ENCODE results near the gene CELF5. TPM values are rescaled to one million over a fixed set of nuclear protein-coding genes. Genes with fewer than 3 reads are reported as not detected.

Gene CELF5
- total RNA-seq, 2 experiments from 2014 or later: 0.55 to 0.61 TPM

DNA sequence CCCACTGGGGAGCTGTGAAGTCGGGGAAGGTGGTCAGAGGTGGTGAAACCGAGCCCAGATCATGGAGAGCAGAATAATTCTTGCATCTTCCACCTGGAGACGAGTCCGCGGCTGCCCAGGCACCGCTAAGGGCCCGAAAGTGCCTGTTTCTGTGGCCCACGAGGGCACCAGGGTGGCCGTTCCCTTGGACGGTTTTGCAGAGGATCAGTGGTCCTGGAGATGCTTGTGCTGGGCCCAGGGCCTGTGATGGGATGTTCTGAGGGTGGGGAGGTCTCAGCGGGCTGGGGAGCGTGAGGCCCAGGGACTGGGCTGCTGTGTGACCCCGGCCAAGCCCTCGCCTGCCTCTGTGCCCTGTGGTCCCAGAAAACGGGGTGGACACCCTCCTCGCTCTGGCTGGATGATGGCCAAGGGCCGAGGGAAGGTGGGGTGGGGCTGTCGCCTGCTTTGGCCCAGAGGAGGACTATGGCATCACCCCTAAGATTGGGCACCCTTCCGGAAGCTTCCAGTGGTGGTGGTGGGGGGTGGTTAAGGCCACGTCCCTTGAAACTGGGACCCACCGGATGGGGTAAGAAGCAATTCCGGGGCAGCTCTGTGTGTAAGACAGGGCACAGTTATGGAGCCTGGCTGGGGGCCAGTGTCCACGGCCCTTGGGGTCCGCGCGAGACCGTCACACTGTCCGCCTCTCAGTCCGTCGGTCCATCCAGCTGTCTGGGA is 90.7 kb downstream of the CELF5 start:
- Mint-ChIP-seq H3K9me3 (ENCODE audit: insufficient read depth) (no peaks in the 10 kb centered on the region), H3K27me3 (ENCODE audit: low read depth) (peaks cover 8% of the 10 kb centered on the region), H3K4me1 (ENCODE audit: low read depth) (peaks cover 3% of the 10 kb centered on the region), H3K27ac (no peak overlapping the region), H3K4me3 (no peak overlapping the region), H3K36me3 (ENCODE audit: low read depth) (no peaks in the 10 kb centered on the region)
- ChIA-PET CTCF (interaction anchor here (1.3 to 1.7 kb wide), 2 partner anchors 10 to 12 kb away, joined by 3 to 6 read pairs; no protein-coding TSS in a partner anchor), POLR2A (no interaction called here)
- no peak for ATAC-seq
- no peak for DNase-seq

DNA sequence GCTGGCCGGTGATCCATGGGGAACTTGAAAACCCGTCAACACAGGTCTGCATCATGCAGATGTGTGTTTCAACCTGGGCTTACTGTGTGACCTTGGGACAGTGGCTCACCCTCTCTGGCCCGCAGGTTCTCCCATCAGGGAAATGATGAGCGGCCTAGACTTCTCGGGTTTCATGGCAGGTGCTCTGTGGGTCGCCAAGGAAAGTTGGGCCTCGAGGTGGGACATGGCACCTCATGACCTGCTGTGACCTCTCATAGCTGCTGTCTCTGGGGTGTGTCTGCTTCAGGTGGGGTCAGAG is 91.2 kb downstream of the CELF5 start:
- no peaks in the 10 kb centered on the region for H3K36me3 Mint-ChIP-seq (ENCODE audit: low read depth)
- H3K27ac Mint-ChIP-seq: no peak overlapping the region
- no peak for DNase-seq
- no peaks in the 10 kb centered on the region for H3K9me3 Mint-ChIP-seq (ENCODE audit: insufficient read depth)
- ChIA-PET POLR2A (no interaction called here), CTCF (interaction anchor here (1.3 kb wide), 1 partner anchor 13 kb away, joined by 3 read pairs; no protein-coding TSS in a partner anchor)
- H3K4me3 Mint-ChIP-seq: no peak overlapping the region
- H3K4me1 Mint-ChIP-seq (ENCODE audit: low read depth): peaks cover 3% of the 10 kb centered on the region
- peaks cover 4% of the 10 kb centered on the region for H3K27me3 Mint-ChIP-seq (ENCODE audit: low read depth)
- no peak for ATAC-seq

DNA sequence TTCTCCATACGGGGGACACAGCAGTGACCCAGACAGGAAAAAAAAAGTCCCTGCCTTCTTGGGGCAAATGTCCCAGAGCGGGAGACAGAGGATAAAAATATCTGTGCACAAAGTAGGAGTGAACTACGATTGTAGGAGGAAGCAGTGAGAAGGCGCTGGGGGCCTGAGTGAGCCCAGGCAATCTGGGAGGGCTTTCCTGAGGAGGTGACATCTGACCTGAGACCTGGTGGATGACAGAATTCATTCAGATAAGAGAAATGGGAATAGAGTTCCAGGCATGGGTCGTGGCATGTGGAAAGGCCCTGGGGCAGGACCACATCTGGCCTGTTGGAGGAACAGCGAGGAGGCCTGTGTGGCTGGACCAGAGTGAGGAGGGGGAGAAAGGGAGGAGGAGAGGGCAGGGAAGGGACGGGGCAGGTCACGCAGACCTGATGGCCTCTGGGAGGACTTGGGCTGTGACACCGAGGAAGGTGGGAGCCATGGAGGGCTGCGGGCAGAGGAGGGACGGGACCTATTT is 91.7 kb downstream of the CELF5 start:
- ATAC-seq (no peak), DNase-seq (no peak)
- H3K9me3 Mint-ChIP-seq (ENCODE audit: insufficient read depth): no peaks in the 10 kb centered on the region
- no peak overlapping the region for H3K4me3 Mint-ChIP-seq
- ChIA-PET CTCF (interaction anchor here (1.3 kb wide), 1 partner anchor 13 kb away, joined by 3 read pairs; no protein-coding TSS in a partner anchor), POLR2A (no interaction called here)
- peaks cover 2% of the 10 kb centered on the region for H3K27me3 Mint-ChIP-seq (ENCODE audit: low read depth)
- H3K27ac Mint-ChIP-seq: no peak overlapping the region
- H3K36me3 Mint-ChIP-seq (ENCODE audit: low read depth): no peaks in the 10 kb centered on the region
- H3K4me1 Mint-ChIP-seq (ENCODE audit: low read depth): peaks cover 2% of the 10 kb centered on the region

- no peak for DNase-seq
- POLR2A ChIA-PET: interaction anchor here (0.7 kb wide), 1 partner anchor 429 kb away, joined by 3 read pairs; no protein-coding TSS in a partner anchor
- CTCF ChIA-PET: no interaction called here
- Mint-ChIP-seq H3K4me1 (ENCODE audit: low read depth) (no peaks in the 10 kb centered on the region), H3K27ac (no peak overlapping the region), H3K27me3 (ENCODE audit: low read depth) (peaks cover 2% of the 10 kb centered on the region), H3K4me3 (no peak overlapping the region), H3K9me3 (ENCODE audit: insufficient read depth) (no peaks in the 10 kb centered on the region), H3K36me3 (ENCODE audit: low read depth) (no peaks in the 10 kb centered on the region)
- no peak for ATAC-seq
Measured at GRCh38 chr19:3316659-3317207, 92.3 kb downstream of the CELF5 start.

GRCh38 chr19:3319643-3320353 is 95.3 kb downstream of the CELF5 start:
- no peak for DNase-seq
- H3K36me3 Mint-ChIP-seq (ENCODE audit: low read depth): no peaks in the 10 kb centered on the region
- H3K4me1 Mint-ChIP-seq (ENCODE audit: low read depth): no peaks in the 10 kb centered on the region
- no peaks in the 10 kb centered on the region for H3K9me3 Mint-ChIP-seq (ENCODE audit: insufficient read depth)
- H3K27ac Mint-ChIP-seq: no peak overlapping the region
- ChIA-PET POLR2A (no interaction called here), CTCF (no interaction called here)
- H3K27me3 Mint-ChIP-seq (ENCODE audit: low read depth): peaks cover 2% of the 10 kb centered on the region
- no peak for ATAC-seq
- H3K4me3 Mint-ChIP-seq: no peak overlapping the region

GRCh38 chr19:3320354-3320670 is 95.9 kb downstream of the CELF5 start:
- DNase-seq (no peak), ATAC-seq (no peak)
- Mint-ChIP-seq H3K27ac (no peak overlapping the region), H3K4me3 (no peak overlapping the region), H3K36me3 (ENCODE audit: low read depth) (no peaks in the 10 kb centered on the region), H3K4me1 (ENCODE audit: low read depth) (no peaks in the 10 kb centered on the region), H3K9me3 (ENCODE audit: insufficient read depth) (no peaks in the 10 kb centered on the region), H3K27me3 (ENCODE audit: low read depth) (peaks cover 2% of the 10 kb centered on the region)
- CTCF ChIA-PET: no interaction called here
- POLR2A ChIA-PET: no interaction called here

- CTCF ChIA-PET: interaction anchor here (1.6 kb wide), 1 partner anchor 16 kb away, joined by 6 read pairs; no protein-coding TSS in a partner anchor
Measured at GRCh38 chr19:3320853-3321252, 96.4 kb downstream of the CELF5 start.

DNA sequence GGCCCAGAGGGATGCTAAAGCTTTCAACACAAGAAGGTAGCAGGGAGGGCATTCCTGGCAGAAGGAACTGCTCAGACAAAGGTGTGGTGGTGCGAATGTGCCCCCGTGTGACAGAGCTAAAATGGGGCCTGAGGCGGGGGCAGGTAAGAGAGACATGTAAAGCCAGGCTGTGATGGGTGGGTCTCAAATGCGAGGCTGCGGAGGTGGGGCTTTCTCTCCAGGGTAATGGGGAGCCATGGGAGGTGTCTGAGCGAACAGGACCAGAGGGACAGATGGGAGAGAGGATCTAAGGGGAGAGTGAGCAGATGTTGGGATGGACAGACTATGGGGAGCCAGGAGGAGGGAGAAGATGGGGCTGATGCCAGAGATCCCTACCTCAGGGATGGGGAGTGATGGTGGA is 97.2 kb downstream of the CELF5 start:
- no peak for DNase-seq
- H3K27ac Mint-ChIP-seq: peak overlapping the region; percentile 18
- CTCF ChIA-PET: interaction anchor here (1.6 kb wide), 1 partner anchor 17 kb away, joined by 6 read pairs; no protein-coding TSS in a partner anchor
- H3K36me3 Mint-ChIP-seq (ENCODE audit: low read depth): no peaks in the 10 kb centered on the region
- ATAC-seq: no peak
- no peaks in the 10 kb centered on the region for H3K4me1 Mint-ChIP-seq (ENCODE audit: low read depth)
- no peak overlapping the region for H3K4me3 Mint-ChIP-seq
- POLR2A ChIA-PET: no interaction called here
- H3K27me3 Mint-ChIP-seq (ENCODE audit: low read depth): peaks cover 2% of the 10 kb centered on the region
- H3K9me3 Mint-ChIP-seq (ENCODE audit: insufficient read depth): no peaks in the 10 kb centered on the region

More at GRCh38 chr19:3320853-3321252, 96.4 kb downstream of the CELF5 start:
- Mint-ChIP-seq H3K36me3 (ENCODE audit: low read depth) (no peaks in the 10 kb centered on the region), H3K9me3 (ENCODE audit: insufficient read depth) (no peaks in the 10 kb centered on the region), H3K4me3 (no peak overlapping the region), H3K27me3 (ENCODE audit: low read depth) (peaks cover 2% of the 10 kb centered on the region), H3K27ac (no peak overlapping the region), H3K4me1 (ENCODE audit: low read depth) (no peaks in the 10 kb centered on the region)
- POLR2A ChIA-PET: no interaction called here
- DNase-seq (no peak), ATAC-seq (no peak)

- no peaks in the 10 kb centered on the region for H3K9me3 Mint-ChIP-seq (ENCODE audit: insufficient read depth)
- H3K4me3 Mint-ChIP-seq: no peak overlapping the region
- CTCF ChIA-PET: interaction anchor here (1.6 kb wide), 1 partner anchor 18 kb away, joined by 6 read pairs; no protein-coding TSS in a partner anchor
- POLR2A ChIA-PET: no interaction called here
- ATAC-seq: no peak
- peaks cover 2% of the 10 kb centered on the region for H3K27me3 Mint-ChIP-seq (ENCODE audit: low read depth)
- no peaks in the 10 kb centered on the region for H3K4me1 Mint-ChIP-seq (ENCODE audit: low read depth)
- no peak overlapping the region for H3K27ac Mint-ChIP-seq
- H3K36me3 Mint-ChIP-seq (ENCODE audit: low read depth): no peaks in the 10 kb centered on the region
- DNase-seq: no peak
Measured at GRCh38 chr19:3322199-3322978, 97.9 kb downstream of the CELF5 start.

- ChIA-PET POLR2A (no interaction called here), CTCF (interaction anchor here (0.9 to 1.5 kb wide), 3 partner anchors 106 to 149 kb away, joined by 5 to 8 read pairs (median 7); no protein-coding TSS in a partner anchor)
- Mint-ChIP-seq H3K27ac (no peak overlapping the region), H3K9me3 (ENCODE audit: insufficient read depth) (no peaks in the 10 kb centered on the region), H3K4me3 (no peak overlapping the region), H3K36me3 (ENCODE audit: low read depth) (no peaks in the 10 kb centered on the region), H3K4me1 (ENCODE audit: low read depth) (no peaks in the 10 kb centered on the region), H3K27me3 (ENCODE audit: low read depth) (peaks cover 2% of the 10 kb centered on the region)
- DNase-seq: no peak
- no peak for ATAC-seq
Measured at GRCh38 chr19:3323026-3323425, 98.6 kb downstream of the CELF5 start.

DNA sequence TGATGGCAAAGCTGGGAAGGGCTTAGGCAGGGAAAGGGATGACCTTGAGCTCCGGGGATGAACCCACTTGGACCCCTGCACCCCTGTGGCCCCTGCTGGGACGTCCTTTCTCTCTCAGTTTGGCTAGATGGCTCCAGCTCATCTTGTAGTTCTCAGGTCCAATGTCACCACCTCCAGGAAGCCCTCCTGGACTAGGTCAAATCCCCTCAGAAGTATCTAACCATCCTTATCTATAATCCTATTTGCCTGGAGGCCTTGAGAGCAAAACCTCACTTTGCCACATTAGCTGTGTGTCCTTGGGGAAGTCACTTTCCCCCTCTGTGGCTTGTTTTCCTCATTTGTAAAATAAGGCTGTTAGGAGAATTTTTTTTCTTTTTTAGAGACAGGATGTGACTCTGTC is 99.2 kb downstream of the CELF5 start:
- ATAC-seq: no peak
- Mint-ChIP-seq H3K4me1 (ENCODE audit: low read depth) (no peaks in the 10 kb centered on the region), H3K27ac (no peak overlapping the region), H3K36me3 (ENCODE audit: low read depth) (no peaks in the 10 kb centered on the region), H3K9me3 (ENCODE audit: insufficient read depth) (no peaks in the 10 kb centered on the region), H3K27me3 (ENCODE audit: low read depth) (peaks cover 2% of the 10 kb centered on the region), H3K4me3 (no peak overlapping the region)
- no peak for DNase-seq
- ChIA-PET CTCF (interaction anchor here (0.6 to 1.5 kb wide), 4 partner anchors 106 to 149 kb away, joined by 3 to 8 read pairs (median 6); no protein-coding TSS in a partner anchor), POLR2A (no interaction called here)

Measured in activated CD8-positive, alpha-beta T cell treated with anti-CD3 and anti-CD28 coated beads, Interleukin-2, amount 10 ng/mL, durations not matched to agents 7 days and 5 days (primary cell).